GM10248 (cell line): ENCODE measurements around the gene RIMBP2.

Source experiments
- CTCF ChIA-PET: fragments of 300-600 bp; sonication (Branson Sonifier 250); formaldehyde crosslinking; extraction: SDS; loops from one replicate; lab custom pipeline; 2021; ENCODE audit warnings: antibody characterized with exemption; lab: Yijun Ruan, JAX
- POLR2A ChIA-PET: fragments of 350-650 bp; sonication (Branson Sonifier 250); formaldehyde crosslinking; extraction: SDS; loops from one replicate; lab custom pipeline; 2020; ENCODE audit warnings: antibody characterized with exemption; lab: Yijun Ruan, JAX
- DNase-seq: peaks from one replicate; pipeline ENCODE4 v3.0.0; 2012; ENCODE audit errors: extremely low spot score
- CTCF ChIP-seq: IDR thresholded peaks from 2 replicates; pipeline ENCODE4 v1.5.1; 2012; ENCODE audit warnings: mild to moderate bottlenecking, low read depth; ENCODE audit errors: extremely low read depth, missing control alignments, control extremely low read depth

RIMBP2 gene

DNA sequence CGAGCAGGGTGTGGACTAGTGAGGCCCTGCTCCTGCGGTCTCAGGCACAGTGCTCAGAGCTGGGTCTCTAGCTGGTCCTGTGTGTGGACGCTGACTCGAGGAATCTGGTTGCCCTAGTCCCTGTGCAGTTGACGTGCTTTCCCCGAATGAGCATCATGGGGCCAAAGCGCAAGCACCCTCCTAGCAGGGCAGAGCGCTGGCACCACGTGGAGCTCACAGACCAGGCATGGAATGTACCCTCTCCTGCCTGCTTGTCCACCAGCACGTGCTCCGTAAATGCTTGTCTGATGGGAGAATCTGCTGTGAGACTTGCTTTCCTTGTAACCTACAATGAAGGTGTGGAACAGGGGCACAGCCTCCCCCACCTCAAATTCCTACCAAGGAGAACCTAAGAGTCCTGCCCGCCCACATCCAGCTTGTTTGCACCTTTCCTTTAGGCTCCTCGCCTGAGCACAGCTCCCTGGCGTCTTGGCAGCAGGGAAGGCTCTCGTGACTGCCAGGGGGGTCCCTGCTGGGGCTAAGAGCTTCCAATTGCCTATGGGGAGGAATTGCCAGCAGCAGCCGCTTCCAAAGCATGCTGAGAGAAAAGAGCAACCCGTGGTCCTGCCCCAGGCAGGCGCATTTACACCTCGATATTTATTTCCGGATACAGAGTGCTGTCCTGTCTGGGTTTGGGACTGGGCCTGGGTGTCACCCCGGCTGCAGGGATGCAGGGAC, 253.4 kb downstream of the RIMBP2 start:
- no peak for DNase-seq
- ChIA-PET CTCF (no interaction called here), POLR2A (no interaction called here)
- TF ChIP-seq CTCF, result no peak

GRCh38 chr12:130461839-130462557, 254.1 kb downstream of the RIMBP2 start:
- CTCF ChIA-PET, result interaction anchor here (1.6 kb wide), 1 partner anchor 285 kb away, joined by 3 read pairs; no protein-coding TSS in a partner anchor
- no peak for DNase-seq
- TF ChIP-seq CTCF, result no peak
- POLR2A ChIA-PET, result no interaction called here

DNA sequence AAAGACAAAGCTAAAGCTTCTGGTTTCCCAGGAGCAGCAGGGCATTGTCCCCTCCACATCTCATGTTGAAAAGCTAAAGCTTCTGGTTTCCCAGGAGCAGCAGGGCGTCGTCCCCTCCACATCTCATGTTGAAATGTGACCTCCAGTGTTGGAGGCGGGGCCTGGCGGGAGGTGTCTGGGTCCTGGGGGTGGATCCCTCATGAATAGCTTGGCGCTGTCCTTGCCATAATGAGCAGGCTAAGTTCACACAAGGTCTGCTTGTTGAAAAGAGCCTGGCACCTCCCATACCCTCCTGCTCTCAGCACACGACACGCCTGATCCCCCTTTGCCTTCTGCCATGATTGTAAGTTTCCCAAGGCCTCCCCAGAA, 254.7 kb downstream of the RIMBP2 start:
- TF ChIP-seq CTCF, result no peak
- CTCF ChIA-PET, result interaction anchor here (1.6 kb wide), 1 partner anchor 286 kb away, joined by 3 read pairs; no protein-coding TSS in a partner anchor
- POLR2A ChIA-PET, result no interaction called here

GRCh38 chr12:130460611-130461446, 255.3 kb downstream of the RIMBP2 start:
- ChIA-PET CTCF (interaction anchor here (1.6 kb wide), 1 partner anchor 286 kb away, joined by 3 read pairs; no protein-coding TSS in a partner anchor), POLR2A (no interaction called here)
- no peak for DNase-seq
- TF ChIP-seq CTCF, result no peak

More for the DNA sequence above, 254.7 kb downstream of the RIMBP2 start:
- no peak for DNase-seq

GRCh38 chr12:130459916-130460315, 256.2 kb downstream of the RIMBP2 start:
- ChIA-PET CTCF (no interaction called here), POLR2A (no interaction called here)
- TF ChIP-seq CTCF, result no peak
- DNase-seq, result no peak

DNA sequence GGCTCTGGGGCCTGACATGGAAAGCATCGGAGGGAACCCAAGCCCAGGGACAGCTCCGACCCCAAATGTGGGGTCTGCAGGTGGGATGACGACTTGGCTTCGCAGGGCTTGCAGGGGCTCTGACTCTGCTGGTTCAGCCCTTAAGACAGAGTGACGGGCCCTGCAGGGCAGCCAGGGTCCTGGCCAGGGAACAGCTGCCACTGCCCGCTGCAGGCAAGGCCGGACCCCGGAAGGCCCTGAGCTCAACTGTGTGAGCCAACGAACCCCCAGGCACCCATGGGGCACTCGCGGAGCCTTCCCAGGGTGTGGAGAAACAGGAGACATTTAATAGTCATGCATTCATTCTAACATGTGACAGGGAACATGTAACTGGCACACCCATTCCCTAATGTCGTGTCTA, 257.8 kb downstream of the RIMBP2 start:
- POLR2A ChIA-PET, result no interaction called here
- CTCF ChIA-PET, result no interaction called here
- TF ChIP-seq CTCF, result no peak
- DNase-seq, result no peak
